Activated naive CD8-positive, alpha-beta T cell treated with anti-CD3 and anti-CD28 coated beads for 36 hours (primary cell): ENCODE results near the gene NAV2. TPM values are rescaled to one million over a fixed set of nuclear protein-coding genes. Genes with fewer than 3 reads are reported as not detected.

Source experiments
- DNase-seq: peaks from one replicate; pipeline ENCODE4 v3.0.0; 2021
- H3K27ac Mint-ChIP-seq: one replicate; pipeline ENCODE4 v1.8.0; 2022; ENCODE audit warnings: mild to moderate bottlenecking, moderate library complexity, mixed read lengths
- H3K27me3 Mint-ChIP-seq: one replicate; pipeline ENCODE4 v1.8.0; 2022; ENCODE audit warnings: mild to moderate bottlenecking, mixed read lengths
- H3K36me3 Mint-ChIP-seq: one replicate; pipeline ENCODE4 v1.8.0; 2021; ENCODE audit warnings: mild to moderate bottlenecking, mixed read lengths
- H3K4me1 Mint-ChIP-seq: one replicate; pipeline ENCODE4 v1.8.0; 2021; ENCODE audit warnings: mixed read lengths
- H3K4me3 Mint-ChIP-seq: one replicate; pipeline ENCODE4 v1.8.0; 2022; ENCODE audit warnings: mild to moderate bottlenecking, moderate library complexity, mixed read lengths
- H3K9me3 Mint-ChIP-seq: one replicate; pipeline ENCODE4 v1.8.0; 2022; ENCODE audit warnings: mixed read lengths
- total RNA-seq, 2 experiments: library from RNA; stranded (reverse); gene quantifications; one replicate each; pipeline ENCODE4 v1.2.3, GENCODE V29; 2021

NAV2 gene
- total RNA-seq, 2 experiments from 2014 or later: 0.14 to 0.20 TPM

DNA sequence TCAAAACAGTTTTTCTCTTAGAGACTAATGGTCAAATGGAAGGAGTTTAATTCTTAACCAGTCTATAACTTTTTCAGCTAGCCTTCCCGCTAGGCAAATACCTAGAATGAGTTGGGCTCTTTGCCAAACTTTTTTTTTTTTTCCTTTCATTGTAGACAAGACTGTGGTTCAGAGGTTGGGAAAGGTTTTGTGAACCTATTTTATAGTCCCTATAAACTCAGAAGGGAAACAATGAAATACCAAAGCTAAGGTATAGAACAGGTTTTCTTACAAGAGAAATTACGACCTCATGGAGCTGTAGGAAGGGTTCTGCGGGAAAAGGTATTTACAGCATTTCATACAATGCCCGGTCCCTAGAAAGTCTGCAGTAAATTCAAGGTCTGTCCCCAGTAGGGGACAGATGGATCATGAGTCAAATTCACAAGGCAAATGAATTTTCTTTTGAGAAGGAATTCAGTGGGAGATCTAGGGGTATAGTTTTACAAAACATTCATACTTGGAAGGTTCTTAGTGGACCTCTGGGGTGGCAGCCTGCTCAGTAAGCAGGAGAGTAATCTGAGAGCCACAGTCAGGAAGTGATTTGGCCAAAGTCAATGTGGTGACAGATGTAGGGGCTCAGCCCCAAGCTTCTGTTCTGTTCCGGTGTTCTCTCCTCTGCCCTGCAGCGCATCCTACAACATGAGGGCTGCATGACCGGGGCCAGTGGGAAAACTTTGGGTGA is 300.9 kb downstream of the NAV2 start:
- Mint-ChIP-seq H3K27me3 (peaks cover 31% of the 10 kb centered on the region), H3K9me3 (no peaks in the 10 kb centered on the region), H3K4me1 (no peaks in the 10 kb centered on the region), H3K36me3 (no peaks in the 10 kb centered on the region), H3K4me3 (no peak overlapping the region), H3K27ac (no peak overlapping the region)
- DNase-seq: no peak

DNA sequence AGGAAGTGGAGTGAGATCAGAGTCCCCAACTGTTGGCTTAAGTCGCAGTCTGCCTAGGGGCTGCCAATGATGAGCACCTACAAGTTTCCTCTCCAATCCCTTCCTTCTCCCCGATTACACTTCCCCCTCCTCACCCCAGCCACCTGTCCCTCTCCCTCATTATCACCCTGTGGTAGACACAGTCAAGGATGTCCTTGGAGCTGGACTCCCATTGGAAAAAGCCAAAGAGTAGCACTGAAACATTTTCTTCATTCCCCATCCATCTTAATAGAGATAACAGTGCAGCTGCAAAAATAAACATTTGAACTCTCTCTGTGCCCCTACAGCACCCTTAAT is 301.4 kb downstream of the NAV2 start:
- Mint-ChIP-seq H3K27me3 (peaks cover 31% of the 10 kb centered on the region), H3K4me1 (no peaks in the 10 kb centered on the region), H3K36me3 (no peaks in the 10 kb centered on the region), H3K27ac (no peak overlapping the region), H3K4me3 (no peak overlapping the region), H3K9me3 (no peaks in the 10 kb centered on the region)
- no peak for DNase-seq

DNA sequence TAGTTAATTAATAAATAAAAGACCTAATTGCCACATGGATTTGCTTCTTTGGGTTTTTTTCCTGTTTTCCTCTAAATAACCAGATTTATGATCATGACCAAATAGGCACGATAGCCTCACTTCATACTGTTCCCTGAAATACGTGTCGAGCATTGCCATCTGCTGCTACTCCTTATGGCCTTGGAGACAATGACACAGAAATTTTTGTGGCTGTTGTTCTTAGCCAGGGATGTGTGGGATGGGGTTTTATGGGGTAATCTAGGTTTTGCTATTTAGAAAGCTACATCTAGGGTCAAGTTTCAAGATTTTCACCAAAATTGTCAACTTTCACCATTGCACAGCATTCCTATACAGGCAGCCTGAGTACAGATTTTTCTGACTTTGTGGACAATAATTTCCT is 302.5 kb downstream of the NAV2 start:
- Mint-ChIP-seq H3K9me3 (no peaks in the 10 kb centered on the region), H3K27me3 (peaks cover 31% of the 10 kb centered on the region), H3K27ac (no peak overlapping the region), H3K36me3 (no peaks in the 10 kb centered on the region), H3K4me3 (no peak overlapping the region), H3K4me1 (no peaks in the 10 kb centered on the region)
- DNase-seq: no peak

DNA sequence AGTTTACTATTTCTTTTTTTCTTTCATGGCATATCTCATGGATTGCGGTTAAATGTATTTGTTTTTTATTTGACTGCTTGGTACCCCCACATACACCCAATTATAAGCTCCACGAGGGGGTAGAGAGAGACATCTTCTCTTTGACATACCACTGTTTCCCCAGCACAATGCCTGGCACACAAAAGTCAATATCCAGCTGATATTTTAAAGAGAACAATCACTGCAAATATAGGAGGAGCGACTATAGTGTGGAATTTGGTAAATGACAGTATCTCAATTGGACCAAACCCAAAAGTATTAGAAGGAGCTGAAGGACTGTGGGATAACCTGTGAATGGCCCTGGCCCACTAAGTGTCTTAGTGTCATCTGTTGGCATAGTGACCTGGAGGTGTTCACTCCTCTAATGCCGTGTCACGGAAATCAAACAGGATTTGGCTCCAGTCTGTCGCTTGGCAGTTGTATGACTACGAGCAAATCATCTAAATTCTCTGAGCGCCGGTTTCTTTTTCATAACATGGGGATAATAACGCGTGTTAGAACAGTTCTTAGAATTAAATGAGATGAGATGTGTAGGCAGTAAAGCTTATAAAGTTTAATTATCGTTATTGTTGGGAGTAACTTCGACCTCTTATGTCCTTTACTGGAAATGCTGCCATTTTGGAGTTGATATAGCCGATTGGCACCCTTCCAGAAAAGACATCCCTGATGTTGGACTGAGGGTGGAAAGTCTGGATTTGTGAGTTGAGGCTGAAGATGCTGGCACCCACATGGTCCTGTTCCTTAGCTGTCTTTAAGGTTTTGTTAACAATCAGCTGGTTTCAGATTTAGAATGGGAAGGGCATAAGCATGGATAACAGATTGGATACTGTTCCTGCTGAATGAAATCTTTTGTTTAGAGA is 303.1 kb downstream of the NAV2 start:
- no peaks in the 10 kb centered on the region for H3K4me1 Mint-ChIP-seq
- no peak overlapping the region for H3K27ac Mint-ChIP-seq
- no peak overlapping the region for H3K4me3 Mint-ChIP-seq

DNA sequence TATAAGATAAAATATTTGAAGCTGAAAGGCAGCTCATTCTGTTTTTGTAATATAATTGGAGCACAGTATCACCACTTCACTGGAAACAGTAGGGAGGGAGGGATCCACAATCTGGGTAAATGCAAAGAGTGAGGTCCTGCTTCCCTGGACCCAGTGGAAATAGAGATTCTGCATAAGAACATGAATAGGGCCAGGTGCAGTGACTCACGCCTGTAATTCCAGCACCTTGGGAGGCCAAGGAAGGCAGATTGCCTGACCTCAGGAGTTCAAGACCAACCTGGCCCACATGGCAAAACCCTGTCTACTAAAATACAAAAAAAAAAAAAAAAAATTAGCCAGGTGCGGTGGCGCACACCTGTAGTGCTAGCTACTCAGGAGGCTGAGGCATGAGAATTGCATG is 303.9 kb downstream of the NAV2 start:
- H3K4me1 Mint-ChIP-seq: no peaks in the 10 kb centered on the region
- H3K27me3 Mint-ChIP-seq: peaks cover 31% of the 10 kb centered on the region
- no peaks in the 10 kb centered on the region for H3K9me3 Mint-ChIP-seq
- DNase-seq: no peak
- H3K27ac Mint-ChIP-seq: no peak overlapping the region
- no peak overlapping the region for H3K4me3 Mint-ChIP-seq
- H3K36me3 Mint-ChIP-seq: no peaks in the 10 kb centered on the region

More for the DNA sequence above, 303.1 kb downstream of the NAV2 start:
- Mint-ChIP-seq H3K9me3 (no peaks in the 10 kb centered on the region), H3K36me3 (no peaks in the 10 kb centered on the region), H3K27me3 (peaks cover 31% of the 10 kb centered on the region)
- no peak for DNase-seq

DNA sequence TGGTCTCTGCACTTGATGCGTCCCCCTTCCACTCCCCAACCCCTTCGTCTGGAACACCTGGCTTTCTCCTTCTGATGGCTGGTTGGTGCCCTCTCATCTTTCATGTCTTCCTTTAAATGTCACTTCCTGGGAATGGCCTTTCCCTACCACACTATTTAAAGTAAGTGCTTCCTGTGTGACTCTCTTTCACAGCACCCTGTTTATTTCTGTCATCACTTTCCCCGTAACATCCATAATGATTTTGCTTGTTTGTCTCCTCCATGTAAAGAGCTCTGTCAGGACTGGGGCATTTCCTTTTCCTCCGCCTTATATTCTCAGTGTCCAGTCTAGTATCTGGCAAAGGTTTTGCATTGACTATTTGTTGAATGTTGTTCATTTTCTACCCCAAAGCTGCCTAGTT is 304.7 kb downstream of the NAV2 start:
- Mint-ChIP-seq H3K27me3 (peaks cover 31% of the 10 kb centered on the region), H3K4me3 (no peak overlapping the region), H3K9me3 (no peaks in the 10 kb centered on the region), H3K27ac (no peak overlapping the region), H3K4me1 (no peaks in the 10 kb centered on the region), H3K36me3 (no peaks in the 10 kb centered on the region)
- no peak for DNase-seq

DNA sequence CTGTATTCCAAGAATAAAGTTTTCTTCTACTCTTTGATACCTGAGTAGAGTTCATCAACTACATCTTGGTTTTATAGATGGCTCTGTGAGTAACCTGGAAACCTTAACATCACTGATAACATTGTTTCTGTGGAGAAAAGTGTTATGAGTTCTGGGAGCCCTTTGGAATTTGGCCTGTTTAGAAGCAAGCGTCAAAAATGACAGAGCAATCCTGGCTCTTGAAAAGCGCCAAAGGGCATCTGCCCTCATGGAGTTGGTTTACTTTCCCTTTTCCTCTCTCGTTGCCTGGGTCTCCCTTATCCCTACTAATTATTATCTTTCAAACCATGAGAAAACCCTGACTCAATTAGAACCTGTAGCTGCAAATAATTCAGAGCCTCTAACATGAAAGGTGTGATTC is 307.6 kb downstream of the NAV2 start:
- no peak overlapping the region for H3K27ac Mint-ChIP-seq
- no peaks in the 10 kb centered on the region for H3K36me3 Mint-ChIP-seq
- H3K4me1 Mint-ChIP-seq: no peaks in the 10 kb centered on the region
- peaks cover 10% of the 10 kb centered on the region for H3K27me3 Mint-ChIP-seq
- no peaks in the 10 kb centered on the region for H3K9me3 Mint-ChIP-seq
- DNase-seq: no peak
- no peak overlapping the region for H3K4me3 Mint-ChIP-seq

DNA sequence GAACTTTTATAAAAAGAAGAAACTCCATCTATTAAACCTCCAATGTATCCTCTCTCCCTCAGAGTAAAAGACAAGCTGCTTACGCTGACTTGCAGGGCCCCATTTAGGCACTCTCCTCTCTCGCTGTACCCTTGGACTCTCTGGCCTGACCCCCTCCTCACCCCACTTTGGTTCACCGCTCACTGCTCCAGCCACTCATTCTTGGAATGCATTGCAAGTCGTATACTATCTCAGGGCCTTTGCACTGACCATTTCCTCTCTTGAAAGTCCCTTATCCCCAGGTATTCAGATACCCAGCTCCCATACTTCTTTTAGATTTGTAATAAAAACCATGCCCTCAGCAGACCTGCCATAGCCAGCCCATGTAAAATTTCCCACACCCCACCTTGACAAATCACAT is 308.1 kb downstream of the NAV2 start:
- Mint-ChIP-seq H3K4me3 (no peak overlapping the region), H3K9me3 (no peaks in the 10 kb centered on the region), H3K27me3 (peaks cover 6% of the 10 kb centered on the region)

DNA sequence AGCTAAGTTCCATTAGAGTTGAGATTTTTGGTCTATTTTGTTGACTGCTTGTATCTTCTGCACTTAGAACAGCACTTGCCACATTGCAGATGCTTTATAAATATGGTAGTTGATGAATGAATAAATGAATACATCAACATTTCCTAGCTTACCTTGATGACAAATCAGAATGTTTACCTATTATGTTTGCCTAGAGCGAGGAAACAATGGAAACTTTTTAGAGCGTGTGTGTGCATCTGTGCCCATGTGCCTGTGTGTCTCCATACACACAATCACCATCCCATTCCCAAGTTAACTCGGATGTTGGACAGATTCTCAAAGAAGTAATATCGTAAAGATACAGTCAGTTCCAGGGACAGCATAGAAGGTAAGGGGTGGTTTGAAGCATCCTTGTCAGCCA is 308.6 kb downstream of the NAV2 start:
- no peaks in the 10 kb centered on the region for H3K4me1 Mint-ChIP-seq
- H3K36me3 Mint-ChIP-seq: no peaks in the 10 kb centered on the region
- peaks cover 6% of the 10 kb centered on the region for H3K27me3 Mint-ChIP-seq
- H3K9me3 Mint-ChIP-seq: no peaks in the 10 kb centered on the region
- no peak for DNase-seq
- no peak overlapping the region for H3K4me3 Mint-ChIP-seq
- H3K27ac Mint-ChIP-seq: no peak overlapping the region

More for the DNA sequence above, 308.1 kb downstream of the NAV2 start:
- Mint-ChIP-seq H3K27ac (no peak overlapping the region), H3K4me1 (no peaks in the 10 kb centered on the region), H3K36me3 (no peaks in the 10 kb centered on the region)
- no peak for DNase-seq

DNA sequence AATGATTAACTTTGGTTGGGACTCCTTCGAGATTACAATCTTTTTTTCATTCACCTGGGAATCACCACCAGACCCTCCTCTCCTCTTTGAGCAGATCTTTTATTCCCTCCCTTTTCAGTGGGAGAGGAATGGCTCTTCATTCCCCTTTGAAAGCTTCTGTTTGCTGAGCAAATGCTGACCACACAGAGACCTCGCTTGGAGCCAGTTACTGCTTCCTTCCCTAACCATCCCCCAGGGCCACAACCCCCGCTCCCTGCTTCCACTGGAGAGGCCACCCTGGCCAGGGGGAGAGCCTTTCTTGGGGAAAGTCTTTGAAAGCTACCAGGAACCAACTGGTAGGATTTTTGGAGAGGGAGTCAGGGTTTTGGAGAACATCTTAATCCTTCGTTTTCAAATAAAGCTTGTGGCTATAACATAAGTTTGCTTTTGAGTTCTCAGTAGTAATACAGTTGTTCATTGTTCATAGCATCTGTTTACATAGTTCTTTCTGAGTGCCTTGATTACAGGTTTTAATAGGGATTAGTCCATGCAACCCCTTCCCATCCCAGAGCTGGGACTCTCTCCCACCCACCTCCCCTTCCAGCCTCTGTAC is 309.2 kb downstream of the NAV2 start:
- Mint-ChIP-seq H3K36me3 (no peaks in the 10 kb centered on the region), H3K27ac (no peak overlapping the region), H3K27me3 (peaks cover 6% of the 10 kb centered on the region), H3K9me3 (no peaks in the 10 kb centered on the region), H3K4me1 (no peaks in the 10 kb centered on the region), H3K4me3 (no peak overlapping the region)
- no peak for DNase-seq

DNA sequence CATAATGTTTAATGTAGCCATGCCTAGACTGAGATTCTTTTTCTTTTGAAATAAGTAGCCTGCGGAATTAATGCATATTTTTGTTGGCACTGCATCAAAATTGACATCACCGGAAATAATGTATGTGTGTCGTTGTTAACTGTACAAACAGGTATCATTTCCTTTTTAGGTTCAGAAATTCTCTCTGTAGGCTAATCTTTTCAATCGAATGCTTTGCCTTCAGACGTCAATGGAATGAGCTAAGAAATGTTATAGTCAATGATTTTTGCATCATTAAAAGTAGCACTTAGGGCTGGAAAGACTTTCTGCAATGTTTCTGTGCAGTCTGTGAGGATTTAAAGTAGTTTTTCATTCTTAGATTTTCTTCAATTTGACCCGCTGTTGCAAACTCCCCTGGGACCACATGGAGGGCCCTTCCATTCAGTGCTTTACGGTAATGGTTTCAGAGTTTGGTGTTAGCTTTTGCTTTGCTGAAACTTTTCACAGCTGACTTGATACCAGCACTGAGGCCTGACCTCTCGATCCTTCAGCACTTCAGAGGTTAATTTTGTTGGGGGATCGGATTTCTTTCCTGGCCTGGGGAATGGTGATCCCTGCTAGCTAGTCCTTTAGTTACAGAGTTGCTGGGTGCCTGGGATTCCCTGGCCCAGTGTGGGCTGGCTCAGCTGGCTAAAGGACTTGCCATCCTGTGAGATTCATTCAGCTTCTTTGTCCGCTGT is 309.9 kb downstream of the NAV2 start:
- Mint-ChIP-seq H3K27me3 (peaks cover 2% of the 10 kb centered on the region), H3K4me1 (no peaks in the 10 kb centered on the region), H3K4me3 (no peak overlapping the region), H3K27ac (no peak overlapping the region), H3K9me3 (no peaks in the 10 kb centered on the region), H3K36me3 (no peaks in the 10 kb centered on the region)
- no peak for DNase-seq

DNA sequence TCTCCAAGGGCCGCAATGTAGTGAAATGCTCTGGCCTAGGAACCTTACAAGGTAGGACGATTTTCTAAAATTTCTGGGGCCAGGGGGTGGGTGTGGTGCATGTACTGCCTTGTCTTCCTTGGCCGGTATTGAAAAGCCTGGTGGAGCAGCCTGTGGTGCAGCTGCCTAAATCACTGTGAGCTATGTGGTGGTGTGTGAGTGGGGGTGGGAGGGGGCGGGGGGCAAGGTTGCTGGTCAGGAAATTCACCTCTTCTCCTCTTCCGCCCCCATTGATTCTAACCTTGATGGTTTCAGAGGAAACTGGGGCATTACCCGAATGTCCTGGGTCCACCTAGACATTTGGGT is 310.4 kb downstream of the NAV2 start:
- H3K27me3 Mint-ChIP-seq: no peaks in the 10 kb centered on the region
- no peaks in the 10 kb centered on the region for H3K9me3 Mint-ChIP-seq
- no peak overlapping the region for H3K27ac Mint-ChIP-seq
- H3K36me3 Mint-ChIP-seq: no peaks in the 10 kb centered on the region
- DNase-seq: no peak
- no peaks in the 10 kb centered on the region for H3K4me1 Mint-ChIP-seq
- H3K4me3 Mint-ChIP-seq: no peak overlapping the region

DNA sequence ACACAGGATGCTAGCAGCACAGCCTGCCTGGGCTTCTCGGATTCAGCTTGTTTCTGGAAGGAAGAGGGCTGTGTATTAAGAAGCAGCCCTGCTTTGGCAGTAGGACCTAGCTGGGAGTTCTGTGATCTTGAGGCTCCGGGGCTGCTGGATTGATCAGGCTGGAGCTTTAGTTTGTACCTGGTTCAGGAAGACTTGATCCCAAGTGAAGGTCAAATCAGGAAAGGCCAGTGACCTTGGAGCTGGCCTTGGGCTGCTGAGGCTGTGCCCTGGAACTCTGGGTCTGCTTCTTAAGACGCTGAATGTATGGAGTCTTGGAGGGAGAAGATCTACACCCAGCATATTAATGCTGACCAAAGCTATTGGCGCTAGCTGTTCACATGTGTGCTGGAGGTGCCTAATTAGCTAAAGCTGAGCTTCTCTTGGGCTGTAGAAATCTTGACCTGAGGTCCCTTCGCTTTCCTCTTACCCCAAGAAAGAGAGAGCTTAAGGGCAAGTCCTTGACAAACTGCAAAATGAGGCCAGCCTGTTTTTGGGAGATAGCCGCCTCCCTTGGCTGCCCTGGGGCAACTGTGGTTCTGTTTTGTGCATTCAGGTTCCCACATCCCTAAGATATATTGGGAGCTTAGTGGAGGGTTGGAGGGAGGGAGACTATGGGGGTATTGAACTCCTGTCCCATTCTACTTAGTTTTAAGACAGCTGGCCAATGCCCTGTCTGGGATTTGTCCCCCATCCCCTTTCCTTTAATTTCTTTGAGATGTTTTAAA is 311.7 kb downstream of the NAV2 start:
- Mint-ChIP-seq H3K27ac (no peak overlapping the region), H3K4me1 (no peaks in the 10 kb centered on the region), H3K36me3 (no peaks in the 10 kb centered on the region), H3K4me3 (no peak overlapping the region), H3K27me3 (no peaks in the 10 kb centered on the region), H3K9me3 (no peaks in the 10 kb centered on the region)
- no peak for DNase-seq

DNA sequence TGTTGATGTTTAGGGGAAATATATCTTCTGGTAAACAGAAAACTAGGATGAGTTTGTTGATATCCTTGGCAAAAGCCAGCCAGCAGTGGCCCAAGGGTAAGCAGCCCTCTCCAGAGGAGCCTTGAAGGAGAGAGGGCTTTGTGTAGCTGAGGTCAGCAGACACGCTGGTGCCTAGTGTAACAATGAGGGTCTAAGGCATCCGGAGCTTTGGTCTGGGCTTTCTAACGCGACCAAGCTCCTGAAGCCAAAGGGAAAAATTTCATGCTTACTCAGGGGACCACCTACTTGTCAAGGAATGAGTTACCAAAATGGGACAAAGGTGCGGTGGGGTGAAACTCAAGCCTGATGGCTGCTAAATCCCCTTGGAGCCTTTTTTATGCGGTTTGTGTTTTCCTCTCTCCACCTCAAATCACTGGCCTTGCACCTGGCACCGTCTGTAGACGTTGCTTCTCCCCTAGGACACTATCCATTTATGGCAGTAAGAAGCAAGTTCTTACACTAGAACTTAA is 312.7 kb downstream of the NAV2 start:
- no peak overlapping the region for H3K27ac Mint-ChIP-seq
- no peak for DNase-seq
- no peaks in the 10 kb centered on the region for H3K27me3 Mint-ChIP-seq
- H3K9me3 Mint-ChIP-seq: no peaks in the 10 kb centered on the region
- no peak overlapping the region for H3K4me3 Mint-ChIP-seq
- H3K36me3 Mint-ChIP-seq: no peaks in the 10 kb centered on the region
- no peaks in the 10 kb centered on the region for H3K4me1 Mint-ChIP-seq
